ENCODE data around the gene NLRP13. TPM values are rescaled to one million over a fixed set of nuclear protein-coding genes. Genes with fewer than 3 reads are reported as not detected.

NLRP13 gene
- total RNA-seq, 1 donor from 2014 or later, result not detected

DNA sequence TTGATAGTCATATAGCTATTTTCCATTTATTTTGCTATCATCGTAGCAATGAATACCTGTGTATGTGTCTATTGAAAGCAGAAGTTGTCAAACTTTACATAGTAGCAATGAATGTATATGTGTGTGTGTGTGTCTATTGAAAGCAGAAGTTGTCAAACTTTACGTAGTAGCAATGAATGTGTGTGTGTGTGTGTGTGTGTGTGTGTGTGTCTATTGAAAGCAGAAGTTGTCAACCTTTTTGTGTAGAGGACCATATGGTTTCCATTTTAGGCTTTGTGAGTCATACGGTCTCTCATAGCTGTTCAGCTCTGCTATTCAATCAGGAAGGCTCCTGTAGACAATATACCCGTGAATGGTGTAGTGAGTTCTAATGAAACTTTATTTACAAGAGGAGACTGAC lies 75.0 kb downstream of the NLRP13 start:
- DNase-seq (ENCODE audit: low spot score, unreplicated experiment), result no peak
- H3K4me1 Mint-ChIP-seq (ENCODE audit: low read depth), result no peaks in the 10 kb centered on the region
- peaks cover 52% of the 10 kb centered on the region for H3K9me3 Mint-ChIP-seq (ENCODE audit: low read depth)
- H3K4me3 Mint-ChIP-seq (ENCODE audit: low read depth), result no peak overlapping the region
- TF ChIP-seq, protein P1, sequence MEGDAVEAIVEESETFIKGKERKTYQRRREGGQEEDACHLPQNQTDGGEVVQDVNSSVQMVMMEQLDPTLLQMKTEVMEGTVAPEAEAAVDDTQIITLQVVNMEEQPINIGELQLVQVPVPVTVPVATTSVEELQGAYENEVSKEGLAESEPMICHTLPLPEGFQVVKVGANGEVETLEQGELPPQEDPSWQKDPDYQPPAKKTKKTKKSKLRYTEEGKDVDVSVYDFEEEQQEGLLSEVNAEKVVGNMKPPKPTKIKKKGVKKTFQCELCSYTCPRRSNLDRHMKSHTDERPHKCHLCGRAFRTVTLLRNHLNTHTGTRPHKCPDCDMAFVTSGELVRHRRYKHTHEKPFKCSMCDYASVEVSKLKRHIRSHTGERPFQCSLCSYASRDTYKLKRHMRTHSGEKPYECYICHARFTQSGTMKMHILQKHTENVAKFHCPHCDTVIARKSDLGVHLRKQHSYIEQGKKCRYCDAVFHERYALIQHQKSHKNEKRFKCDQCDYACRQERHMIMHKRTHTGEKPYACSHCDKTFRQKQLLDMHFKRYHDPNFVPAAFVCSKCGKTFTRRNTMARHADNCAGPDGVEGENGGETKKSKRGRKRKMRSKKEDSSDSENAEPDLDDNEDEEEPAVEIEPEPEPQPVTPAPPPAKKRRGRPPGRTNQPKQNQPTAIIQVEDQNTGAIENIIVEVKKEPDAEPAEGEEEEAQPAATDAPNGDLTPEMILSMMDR (IDR thresholded peaks at IDR 0.05; ENCODE audit: unreplicated experiment), result no peak
- H3K27me3 Mint-ChIP-seq, result no peaks in the 10 kb centered on the region
- H3K36me3 Mint-ChIP-seq (ENCODE audit: insufficient read depth), result no peaks in the 10 kb centered on the region
- no peak overlapping the region for H3K27ac Mint-ChIP-seq

DNA sequence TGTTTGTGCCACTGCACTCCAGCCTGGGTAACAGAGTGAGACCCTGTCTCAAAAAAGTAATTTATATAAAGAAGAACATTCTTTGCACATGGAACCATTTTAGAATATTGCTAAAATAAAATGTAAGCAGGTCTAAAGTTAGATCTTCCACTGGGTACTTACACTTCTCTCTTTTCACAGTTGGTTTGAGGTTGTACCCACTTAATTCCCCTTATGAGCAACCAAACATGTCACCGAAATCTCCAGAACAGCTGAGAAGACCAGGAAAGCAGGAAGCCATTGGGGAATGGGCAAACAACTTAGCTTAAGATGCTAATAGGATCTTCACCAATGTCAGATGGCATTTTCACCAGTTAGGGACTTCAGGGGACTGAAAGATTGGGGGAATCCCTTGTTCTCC lies 77.0 kb downstream of the NLRP13 start:
- no peak for DNase-seq (ENCODE audit: low spot score, unreplicated experiment)
- Mint-ChIP-seq H3K9me3 (ENCODE audit: low read depth) (peaks cover 46% of the 10 kb centered on the region), H3K27me3 (no peaks in the 10 kb centered on the region), H3K4me1 (ENCODE audit: low read depth) (no peaks in the 10 kb centered on the region), H3K4me3 (ENCODE audit: low read depth) (no peak overlapping the region), H3K27ac (no peak overlapping the region), H3K36me3 (ENCODE audit: insufficient read depth) (no peaks in the 10 kb centered on the region)
- TF ChIP-seq, protein P1 (IDR thresholded peaks at IDR 0.05; ENCODE audit: unreplicated experiment), result no peak

Other genes starting within 250 kb of the NLRP13 start
- not detected in 2 replicates for gene NLRP9, start 193.9 kb downstream of the NLRP13 start, total RNA-seq
- not detected in 2 replicates for gene RFPL4A, start 173.2 kb downstream of the NLRP13 start, total RNA-seq
- gene RFPL4AL1, start 163.2 kb downstream of the NLRP13 start, total RNA-seq, result not detected in 2 replicates
- not detected in 2 replicates for gene NLRP11, start 100.3 kb downstream of the NLRP13 start, total RNA-seq
- gene NLRP4, start 95.8 kb downstream of the NLRP13 start, total RNA-seq, result not detected in 2 replicates
- not detected in 2 replicates for gene NLRP8, start 15.5 kb upstream of the NLRP13 start, total RNA-seq
- not detected in 2 replicates for gene NLRP5, start 54.4 kb upstream of the NLRP13 start, total RNA-seq
- gene ZNF787, start 189.0 kb upstream of the NLRP13 start, total RNA-seq, result 33.9 and 34.3 TPM in 2 replicates
- 132 and 135 TPM in 2 replicates for gene ZNF444, start 209.0 kb upstream of the NLRP13 start, total RNA-seq
- gene GALP, start 243.7 kb upstream of the NLRP13 start, total RNA-seq, result not detected in 2 replicates